ENCODE data around the gene PLEKHM2. TPM values are rescaled to one million over a fixed set of nuclear protein-coding genes. Genes with fewer than 3 reads are reported as not detected.

The PLEKHM2 gene
- total RNA-seq, 1 experiment from 2014 or later, result 45.9 TPM

DNA sequence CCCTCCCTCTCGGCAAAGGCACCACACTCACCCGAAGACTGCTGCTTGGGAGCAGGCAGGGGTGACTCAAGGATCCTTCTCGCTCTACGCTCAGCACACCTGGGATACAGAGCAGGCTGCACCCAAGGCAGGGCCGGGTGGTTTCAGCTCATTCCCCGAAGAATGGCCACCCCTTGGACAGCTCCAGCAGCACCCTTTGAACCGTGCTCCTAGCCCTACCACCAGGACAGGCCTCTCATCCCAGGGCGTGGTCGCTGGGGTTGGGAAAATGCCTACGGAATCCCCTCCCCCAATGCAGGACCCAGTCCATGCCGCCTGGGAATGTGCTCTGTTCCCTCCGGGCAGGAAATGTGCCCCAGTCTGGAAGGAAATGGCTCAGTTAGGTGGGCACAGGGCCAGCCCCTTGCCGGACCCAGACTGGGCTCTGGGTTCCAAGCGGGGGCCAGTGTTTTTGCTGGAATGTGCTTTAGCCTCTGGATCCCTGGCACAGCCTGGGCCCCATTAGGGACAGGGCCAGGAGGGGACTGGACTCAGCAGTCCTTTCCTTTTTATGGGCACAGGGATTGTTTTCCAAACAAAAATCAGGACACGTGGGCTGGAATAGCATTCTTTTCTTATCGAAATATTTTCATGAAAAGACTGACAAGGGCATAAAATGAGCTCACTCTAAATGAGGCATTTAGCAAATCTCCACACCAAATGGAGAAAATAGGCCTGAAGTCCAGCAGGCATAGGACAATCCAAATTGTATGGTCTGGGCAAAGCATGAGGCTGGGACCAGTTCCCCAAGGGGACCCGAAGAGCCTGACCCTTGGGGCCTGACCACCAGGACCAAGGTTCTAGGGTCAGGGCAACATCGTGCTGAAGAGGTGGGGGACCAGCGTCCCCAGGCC lies 65.5 kb downstream of the PLEKHM2 start:
- Histone ChIP-seq H4K5ac (ENCODE audit: insufficient read length, low read depth, low read length) (no peak overlapping the region), H3K9me3 (ENCODE audit: control insufficient read depth, low read depth, low read length) (no peaks in the 10 kb centered on the region), H3K27ac (ENCODE audit: insufficient read length, low read depth, low read length) (no peak overlapping the region), H2BK120ac (ENCODE audit: low read depth, low read length, poor library complexity, severe bottlenecking) (no peak overlapping the region), H3K23ac (ENCODE audit: insufficient read length, low read depth, low read length) (no peak overlapping the region), H3K79me2 (ENCODE audit: insufficient read depth, low read length) (no peaks in the 10 kb centered on the region), H3K27me3 (ENCODE audit: insufficient read depth, low read length) (no peaks in the 10 kb centered on the region), H2BK5ac (ENCODE audit: insufficient read length, low read length) (no peak overlapping the region), H3K4me1 (ENCODE audit: insufficient read depth, low read length) (no peaks in the 10 kb centered on the region; the same call in 1 of the 2 replicates), H4K91ac (ENCODE audit: insufficient read length, low read depth, low read length) (no peak overlapping the region), H2AK5ac (ENCODE audit: insufficient read length, low read length) (no peak overlapping the region), H3T11ph (ENCODE audit: low read length) (no peak overlapping the region), H4K8ac (replicated peaks; ENCODE audit: insufficient read length, low read depth, low read length) (no peak overlapping the region), H2BK20ac (ENCODE audit: low read depth, low read length, poor library complexity, severe bottlenecking) (no peak overlapping the region), H2AFZ (ENCODE audit: low read length) (no peak overlapping the region), H3K23me2 (ENCODE audit: insufficient read length, low read depth, low read length, poor library complexity, severe bottlenecking) (no peaks in the 10 kb centered on the region), H3K14ac (ENCODE audit: insufficient read depth, low read length) (no peak overlapping the region; the same call in 1 of the 2 replicates), H3K4ac (ENCODE audit: low read depth, low read length) (no peak overlapping the region), H3K79me1 (ENCODE audit: insufficient read depth, low read depth, low read length, poor library complexity, severe bottlenecking) (no peaks in the 10 kb centered on the region), H4K20me1 (ENCODE audit: control insufficient read depth, insufficient read depth, insufficient read length) (no peaks in the 10 kb centered on the region), H3K4me2 (ENCODE audit: insufficient read depth, insufficient read length, low read length) (no peak overlapping the region), H2BK12ac (ENCODE audit: insufficient read length, low read depth, low read length) (no peak overlapping the region), H3K18ac (ENCODE audit: insufficient read length, low read depth, low read length) (no peak overlapping the region), H3K9ac (ENCODE audit: extremely low read depth, insufficient read length, low read length) (no peak overlapping the region), H3K56ac (ENCODE audit: insufficient read length, low read depth, low read length) (no peak overlapping the region), H2BK15ac (ENCODE audit: low read depth, low read length) (no peak overlapping the region)
- no peaks in the 10 kb centered on the region for H3K9me3 Mint-ChIP-seq
- no peak overlapping the region; a peak in 1 of 7 replicates for H3K27ac Mint-ChIP-seq
- TF ChIP-seq, protein P1, sequence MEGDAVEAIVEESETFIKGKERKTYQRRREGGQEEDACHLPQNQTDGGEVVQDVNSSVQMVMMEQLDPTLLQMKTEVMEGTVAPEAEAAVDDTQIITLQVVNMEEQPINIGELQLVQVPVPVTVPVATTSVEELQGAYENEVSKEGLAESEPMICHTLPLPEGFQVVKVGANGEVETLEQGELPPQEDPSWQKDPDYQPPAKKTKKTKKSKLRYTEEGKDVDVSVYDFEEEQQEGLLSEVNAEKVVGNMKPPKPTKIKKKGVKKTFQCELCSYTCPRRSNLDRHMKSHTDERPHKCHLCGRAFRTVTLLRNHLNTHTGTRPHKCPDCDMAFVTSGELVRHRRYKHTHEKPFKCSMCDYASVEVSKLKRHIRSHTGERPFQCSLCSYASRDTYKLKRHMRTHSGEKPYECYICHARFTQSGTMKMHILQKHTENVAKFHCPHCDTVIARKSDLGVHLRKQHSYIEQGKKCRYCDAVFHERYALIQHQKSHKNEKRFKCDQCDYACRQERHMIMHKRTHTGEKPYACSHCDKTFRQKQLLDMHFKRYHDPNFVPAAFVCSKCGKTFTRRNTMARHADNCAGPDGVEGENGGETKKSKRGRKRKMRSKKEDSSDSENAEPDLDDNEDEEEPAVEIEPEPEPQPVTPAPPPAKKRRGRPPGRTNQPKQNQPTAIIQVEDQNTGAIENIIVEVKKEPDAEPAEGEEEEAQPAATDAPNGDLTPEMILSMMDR (conservative IDR thresholded peaks at IDR 0.05), result no peak
- H3K4me1 Mint-ChIP-seq, result peaks cover 3 to 5% of the 10 kb centered on the region in 2 experiments; a peak in 2 of 4 replicates
- H3K4me3 Mint-ChIP-seq, result no peak overlapping the region
- no peaks in the 10 kb centered on the region; a peak in 1 of 7 replicates for H3K36me3 Mint-ChIP-seq (ENCODE audit: insufficient read depth in 1 of 3, low read depth in 3 of 3)
- H3K27me3 Mint-ChIP-seq (ENCODE audit: low read depth), result peaks cover 8% of the 10 kb centered on the region
- WGBS (ENCODE audit: extremely low coverage, insufficient read length, low lambda C conversion rate), result no CpG with 5 or more reads among the region's 19 CpGs
- no peak for DNase-seq
